NB4 (cell line): ENCODE measurements around the gene MED22.

Experiments
- POLR2A ChIP-seq: IDR thresholded peaks from 2 replicates; pipeline ENCODE4 v1.6.1; 2011; ENCODE audit warnings: mild to moderate bottlenecking; ENCODE audit not compliant: insufficient read length; ENCODE audit errors: extremely low read depth
- TF ChIP-seq, protein P1 (sequence below): IDR thresholded peaks from 2 replicates; pipeline ENCODE4 v1.6.1; 2011; ENCODE audit warnings: low read depth, low read length
- TF ChIP-seq, protein P2 (sequence below): IDR thresholded peaks from one replicate; pipeline ENCODE4 v1.5.1; 2012; ENCODE audit warnings: low read depth, low read length

DNA sequence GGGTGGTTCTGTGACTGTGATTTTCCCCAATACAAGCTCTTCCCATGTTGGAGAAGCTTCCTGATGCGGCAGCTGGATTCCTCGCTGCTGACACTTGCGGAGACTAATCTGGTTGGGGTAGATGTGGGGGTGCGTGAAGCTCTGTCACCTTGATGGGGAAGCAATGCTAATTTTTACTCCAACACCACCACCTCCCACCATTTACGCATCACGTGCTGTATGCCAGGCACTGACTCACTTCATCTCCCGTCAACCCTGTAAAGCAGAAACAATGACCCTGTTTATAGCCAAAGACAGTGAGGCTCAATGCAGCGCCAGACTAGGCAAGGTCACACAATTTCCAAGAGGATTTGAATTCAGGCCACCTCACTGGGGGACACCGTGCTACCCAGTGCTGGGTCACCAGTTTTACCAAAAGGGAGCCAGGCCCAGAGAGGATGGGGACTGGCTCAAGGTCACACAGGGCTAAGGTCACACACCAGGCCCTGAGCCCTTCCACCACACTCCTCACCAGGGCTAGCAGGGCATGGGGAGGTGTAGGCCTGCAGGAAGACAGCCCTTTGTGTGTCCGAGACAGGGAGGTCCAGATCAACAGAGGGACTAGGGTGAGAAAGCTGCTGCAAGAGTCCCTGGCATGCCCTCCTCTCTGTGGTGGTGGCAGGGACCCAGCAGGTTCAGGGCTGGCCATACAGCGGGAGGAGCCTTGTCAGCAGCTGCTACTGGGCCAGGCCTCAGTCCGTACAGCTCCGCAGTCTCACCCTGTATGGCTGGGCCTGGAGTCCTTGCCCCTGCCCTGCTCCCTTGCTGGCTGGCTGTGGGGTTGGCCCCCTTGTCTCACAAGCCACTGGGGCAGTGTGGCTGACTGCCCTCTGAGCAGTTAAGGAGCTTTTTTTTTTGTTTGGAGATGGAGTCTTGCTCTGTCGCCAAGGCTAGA, 31.5 kb upstream of the MED22 start:
- TF ChIP-seq, protein P1, sequence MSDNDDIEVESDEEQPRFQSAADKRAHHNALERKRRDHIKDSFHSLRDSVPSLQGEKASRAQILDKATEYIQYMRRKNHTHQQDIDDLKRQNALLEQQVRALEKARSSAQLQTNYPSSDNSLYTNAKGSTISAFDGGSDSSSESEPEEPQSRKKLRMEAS: no peak
- TF ChIP-seq, protein P2, sequence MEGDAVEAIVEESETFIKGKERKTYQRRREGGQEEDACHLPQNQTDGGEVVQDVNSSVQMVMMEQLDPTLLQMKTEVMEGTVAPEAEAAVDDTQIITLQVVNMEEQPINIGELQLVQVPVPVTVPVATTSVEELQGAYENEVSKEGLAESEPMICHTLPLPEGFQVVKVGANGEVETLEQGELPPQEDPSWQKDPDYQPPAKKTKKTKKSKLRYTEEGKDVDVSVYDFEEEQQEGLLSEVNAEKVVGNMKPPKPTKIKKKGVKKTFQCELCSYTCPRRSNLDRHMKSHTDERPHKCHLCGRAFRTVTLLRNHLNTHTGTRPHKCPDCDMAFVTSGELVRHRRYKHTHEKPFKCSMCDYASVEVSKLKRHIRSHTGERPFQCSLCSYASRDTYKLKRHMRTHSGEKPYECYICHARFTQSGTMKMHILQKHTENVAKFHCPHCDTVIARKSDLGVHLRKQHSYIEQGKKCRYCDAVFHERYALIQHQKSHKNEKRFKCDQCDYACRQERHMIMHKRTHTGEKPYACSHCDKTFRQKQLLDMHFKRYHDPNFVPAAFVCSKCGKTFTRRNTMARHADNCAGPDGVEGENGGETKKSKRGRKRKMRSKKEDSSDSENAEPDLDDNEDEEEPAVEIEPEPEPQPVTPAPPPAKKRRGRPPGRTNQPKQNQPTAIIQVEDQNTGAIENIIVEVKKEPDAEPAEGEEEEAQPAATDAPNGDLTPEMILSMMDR: no peak
- TF ChIP-seq POLR2A: no peak
